Renal cortical epithelial cell (primary cell): ENCODE measurements around the gene PPP5C. TPM values are rescaled to one million over a fixed set of nuclear protein-coding genes. Genes with fewer than 3 reads are reported as not detected.
"Not testable (repeated sequence)": the region's sequence is repeated elsewhere in the genome, so short reads cannot be mapped to it uniquely, and the experiment has no call there.

Experiments used
- DNase-seq: peaks from one replicate; pipeline ENCODE4 v3.0.0-alpha.2; 2011; ENCODE audit warnings: low read depth
- total RNA-seq: library from RNA; depleted of rRNA; stranded (reverse); fragments of >200 nt; gene quantifications from 2 replicates; pipeline ENCODE4 v1.2.3, GENCODE V29; 2014

PPP5C gene
- total RNA-seq, 1 donor from 2014 or later, result 64.9 TPM

- no peak for DNase-seq
Observed at GRCh38 chr19:46429999-46430398, 83.1 kb downstream of the PPP5C start.

GRCh38 chr19:46431824-46432223 lies 84.9 kb downstream of the PPP5C start:
- no peak for DNase-seq

DNA sequence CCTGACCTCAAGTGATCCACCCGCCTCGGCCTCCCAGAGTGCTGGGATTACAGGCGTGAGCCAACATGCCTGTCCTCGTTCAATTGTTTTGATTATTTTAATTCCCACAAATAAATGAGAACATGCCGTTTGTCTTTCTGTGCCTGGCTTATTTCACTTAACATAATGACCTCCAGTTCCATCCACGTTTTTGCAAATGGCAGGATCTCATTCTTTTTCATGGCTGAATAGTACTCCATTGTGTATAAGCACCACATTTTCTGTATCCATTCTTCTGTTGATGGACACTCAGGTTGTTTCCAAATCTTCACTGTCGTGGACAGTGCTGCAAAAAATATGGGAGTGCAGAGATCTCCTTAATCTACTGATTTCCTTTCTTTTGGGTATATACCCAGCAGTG lies 86.6 kb downstream of the PPP5C start:
- DNase-seq, result not testable (repeated sequence)

DNA sequence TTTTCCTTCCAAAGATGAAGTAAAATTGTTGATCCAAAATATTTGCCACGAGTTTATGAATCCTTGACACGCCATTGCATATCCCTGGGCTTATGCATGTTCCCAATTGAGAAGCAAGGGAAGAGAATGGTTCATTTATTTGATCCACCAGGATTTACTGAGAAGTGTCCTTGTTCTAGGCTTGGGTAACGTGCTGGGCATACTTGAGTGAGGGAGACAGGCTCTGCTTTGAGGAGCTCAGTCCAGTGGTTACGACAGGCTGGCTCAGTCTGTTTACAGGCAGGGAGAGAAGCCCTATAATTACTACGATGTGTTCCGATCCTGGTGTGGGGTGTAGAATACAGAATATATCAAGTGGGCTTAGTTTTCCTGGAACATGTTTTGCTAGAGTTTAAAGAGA lies 88.1 kb downstream of the PPP5C start:
- no peak for DNase-seq

- DNase-seq, result not testable (repeated sequence)
Observed at GRCh38 chr19:46435689-46436088, 88.8 kb downstream of the PPP5C start.

Other genes with a start within 250 kb of the PPP5C start
- gene IGFL3, start 222.4 kb upstream of the PPP5C start, total RNA-seq, result not detected in 2 replicates
- not detected in 2 replicates for gene IGFL2, start 198.8 kb upstream of the PPP5C start, total RNA-seq
- 3.8 TPM in 1 of 2 replicates, not detected in the other for gene IGFL1, start 117.3 kb upstream of the PPP5C start, total RNA-seq
- gene HIF3A, start 50.0 kb upstream of the PPP5C start, total RNA-seq, result 1.1 TPM in 1 of 2 replicates, not detected in the other
- gene CCDC8, start 66.5 kb downstream of the PPP5C start, total RNA-seq, result 14.1 and 30.7 TPM in 2 replicates
- not detected in 2 replicates for gene PNMA8C, start 81.8 kb downstream of the PPP5C start, total RNA-seq
- gene PNMA8A, start 124.5 kb downstream of the PPP5C start, total RNA-seq, result 1.2 and 15.4 TPM in 2 replicates
- gene PNMA8B, start 148.8 kb downstream of the PPP5C start, total RNA-seq, result 0.35 and 0.85 TPM in 2 replicates